Gastrocnemius medialis (tissue), 4 donors: Measurements from ENCODE around the gene TANC1. TPM values are rescaled to one million over a fixed set of nuclear protein-coding genes. Genes with fewer than 3 reads are reported as not detected.

Experiments
- ATAC-seq, 2 donors: fragments of 150-250 bp; one replicate each; pipeline ENCODE4 v1.9.1; 2016
- DNase-seq, 2 donors: peaks; one replicate each; pipeline ENCODE4 v3.0.0-alpha.2; 2019
- H3K27ac ChIP-seq, 4 donors: fragments of 200-600 bp; sonication (generic); 1 replicate in 1 of 4; 2 replicates in 3 of 4; pipeline ENCODE4 v1.5.1; 2016 to 2018; ENCODE audit warnings: mild to moderate bottlenecking in 2 of 4, moderate library complexity in 1 of 4
- H3K27me3 ChIP-seq, 3 donors: fragments of 200-600 bp; sonication (generic) in 2 of 3; 1 replicate in 1 of 3; 2 replicates in 2 of 3; pipeline versions ENCODE4 v1.5.1 to v1.6.0; 2016 to 2019; ENCODE audit warnings: mild to moderate bottlenecking in 1 of 3, moderate library complexity in 1 of 3
- H3K36me3 ChIP-seq, 2 donors: fragments of 200-600 bp; sonication (generic) in 1 of 2; one replicate each; pipeline ENCODE4 v1.5.1; 2017 to 2018
- H3K4me1 ChIP-seq, 2 donors: fragments of 200-600 bp; sonication (generic) in 1 of 2; one replicate each; pipeline ENCODE4 v1.5.1; 2016 to 2017; ENCODE audit warnings: mild to moderate bottlenecking in 2 of 2
- H3K4me3 ChIP-seq, 4 donors: fragments of 200-600 bp; sonication (generic) in 3 of 4; 1 replicate in 1 of 4; 2 replicates in 3 of 4; pipeline ENCODE4 v1.5.1; 2016 to 2019; ENCODE audit warnings: mild to moderate bottlenecking in 2 of 4
- H3K9me3 ChIP-seq, 3 donors: fragments of 200-600 bp; sonication (generic) in 2 of 3; 1 replicate in 1 of 3; 2 replicates in 2 of 3; pipeline ENCODE4 v1.5.1; 2016 to 2019
- POLR2A ChIP-seq, 2 donors: fragments of 450-650 bp; IDR thresholded peaks; one replicate each; pipeline ENCODE4 v1.6.1; 2017; ENCODE audit warnings: antibody characterized with exemption in 2 of 2, mild to moderate bottlenecking in 2 of 2, moderate library complexity in 2 of 2
- in situ Hi-C, 4 donors: fragments of 200-750 bp; cut with MboI; loops; one replicate each; pipeline versions ENCODE4 v1.15.0 to v1.8.0; 2017; ENCODE audit warnings: low sequenced_read_pairs in 4 of 4
- intact Hi-C: fragments of 100-400 bp; cut with DNase I; formaldehyde crosslinking; loops from one replicate; pipeline ENCODE4 v1.15.1; 2023; ENCODE audit warnings: low total_unique reads
- total RNA-seq, 4 donors: library from RNA; depleted of rRNA; stranded (reverse); fragments of >200 nt; gene quantifications; one replicate each; pipeline versions ENCODE4 v1.1.0 to v1.2.3, GENCODE V29; 2016
- TF ChIP-seq, protein P1 (sequence below), 5 experiments: fragments of 450-650 bp in 3 of 5; fragments of 200-600 bp in 2 of 5; sonication (generic) in 2 of 5; IDR thresholded peaks in 4 of 5; conservative IDR thresholded peaks in 1 of 5; 1 replicate in 4 of 5; 2 replicates in 1 of 5; pipeline ENCODE4 v1.5.1; 2016 to 2019; ENCODE audit warnings: antibody characterized with exemption in 5 of 5, mild to moderate bottlenecking in 3 of 5, moderate library complexity in 3 of 5

Gene TANC1
- total RNA-seq, 4 donors from 2014 or later, result 5.1 to 9.9 (median 5.4) TPM

DNA sequence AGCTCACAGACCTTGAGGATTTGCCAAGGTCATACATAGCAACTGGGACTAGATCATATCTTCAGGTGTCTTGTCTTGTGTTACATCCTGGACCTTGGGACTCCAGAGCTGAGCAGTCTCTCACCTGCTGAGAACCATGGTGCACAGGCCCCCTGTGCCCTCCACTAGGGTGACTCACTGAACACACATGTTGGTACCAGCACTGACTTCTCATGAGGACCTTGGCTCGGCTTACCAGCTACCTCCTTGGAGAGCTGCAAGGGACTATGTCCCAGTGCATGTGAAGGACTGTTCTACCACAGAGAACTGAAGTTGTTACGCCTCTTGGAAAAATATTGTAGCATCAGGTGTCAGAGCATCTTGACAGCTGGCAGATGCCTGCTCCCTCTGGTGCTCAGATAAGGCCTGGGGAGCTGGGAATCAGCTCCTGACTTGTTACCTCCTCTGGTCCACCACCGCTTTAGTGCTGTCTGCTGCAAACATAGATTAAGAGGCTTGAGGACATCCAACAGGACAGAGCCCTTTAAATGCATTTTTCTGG, 246.0 kb downstream of the TANC1 start:
- Histone ChIP-seq H3K4me3 (no peak overlapping the region), H3K9me3 (no peaks in the 10 kb centered on the region), H3K36me3 (no peaks in the 10 kb centered on the region), H3K27ac (no peak overlapping the region), H3K4me1 (no peaks in the 10 kb centered on the region), H3K27me3 (no peaks in the 10 kb centered on the region)
- in situ Hi-C loops (no loop called here), intact Hi-C loops (no loop called here)
- ATAC-seq (no peak), DNase-seq (no peak)
- TF ChIP-seq, protein P1, sequence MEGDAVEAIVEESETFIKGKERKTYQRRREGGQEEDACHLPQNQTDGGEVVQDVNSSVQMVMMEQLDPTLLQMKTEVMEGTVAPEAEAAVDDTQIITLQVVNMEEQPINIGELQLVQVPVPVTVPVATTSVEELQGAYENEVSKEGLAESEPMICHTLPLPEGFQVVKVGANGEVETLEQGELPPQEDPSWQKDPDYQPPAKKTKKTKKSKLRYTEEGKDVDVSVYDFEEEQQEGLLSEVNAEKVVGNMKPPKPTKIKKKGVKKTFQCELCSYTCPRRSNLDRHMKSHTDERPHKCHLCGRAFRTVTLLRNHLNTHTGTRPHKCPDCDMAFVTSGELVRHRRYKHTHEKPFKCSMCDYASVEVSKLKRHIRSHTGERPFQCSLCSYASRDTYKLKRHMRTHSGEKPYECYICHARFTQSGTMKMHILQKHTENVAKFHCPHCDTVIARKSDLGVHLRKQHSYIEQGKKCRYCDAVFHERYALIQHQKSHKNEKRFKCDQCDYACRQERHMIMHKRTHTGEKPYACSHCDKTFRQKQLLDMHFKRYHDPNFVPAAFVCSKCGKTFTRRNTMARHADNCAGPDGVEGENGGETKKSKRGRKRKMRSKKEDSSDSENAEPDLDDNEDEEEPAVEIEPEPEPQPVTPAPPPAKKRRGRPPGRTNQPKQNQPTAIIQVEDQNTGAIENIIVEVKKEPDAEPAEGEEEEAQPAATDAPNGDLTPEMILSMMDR (IDR thresholded peaks at IDR 0.05 in 4 of 5, conservative IDR thresholded peaks at IDR 0.05 in 1 of 5), result no peak
- no peak for TF ChIP-seq POLR2A (IDR thresholded peaks at IDR 0.05)

DNA sequence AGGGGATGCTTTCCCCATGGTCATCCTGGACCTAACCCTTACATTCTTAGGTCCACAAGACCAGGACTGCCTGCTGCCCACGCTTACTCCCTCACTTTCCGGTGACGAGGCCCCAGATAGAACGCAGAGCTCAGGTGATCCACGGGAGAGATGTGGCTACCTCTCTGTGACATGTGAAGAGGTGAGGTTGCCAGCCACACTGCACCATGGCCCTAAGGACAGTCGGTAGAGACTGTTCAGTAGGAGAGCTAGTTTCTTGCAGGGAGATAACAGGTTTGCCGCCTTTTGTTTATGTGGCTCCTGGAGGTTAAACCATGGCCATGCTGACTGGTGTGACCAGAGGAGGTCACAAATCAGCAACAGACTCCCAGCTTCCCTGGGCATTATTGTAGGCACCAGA, 246.7 kb downstream of the TANC1 start:
- DNase-seq (no peak), ATAC-seq (no peak)
- Histone ChIP-seq H3K4me1 (no peaks in the 10 kb centered on the region), H3K27me3 (no peaks in the 10 kb centered on the region), H3K9me3 (no peaks in the 10 kb centered on the region), H3K4me3 (no peak overlapping the region), H3K27ac (no peak overlapping the region), H3K36me3 (no peaks in the 10 kb centered on the region)
- no peak for TF ChIP-seq POLR2A (IDR thresholded peaks at IDR 0.05)
- TF ChIP-seq, protein P1 (IDR thresholded peaks at IDR 0.05 in 4 of 5, conservative IDR thresholded peaks at IDR 0.05 in 1 of 5), result no peak
- in situ Hi-C loops, result no loop called here
- intact Hi-C loops, result no loop called here

DNA sequence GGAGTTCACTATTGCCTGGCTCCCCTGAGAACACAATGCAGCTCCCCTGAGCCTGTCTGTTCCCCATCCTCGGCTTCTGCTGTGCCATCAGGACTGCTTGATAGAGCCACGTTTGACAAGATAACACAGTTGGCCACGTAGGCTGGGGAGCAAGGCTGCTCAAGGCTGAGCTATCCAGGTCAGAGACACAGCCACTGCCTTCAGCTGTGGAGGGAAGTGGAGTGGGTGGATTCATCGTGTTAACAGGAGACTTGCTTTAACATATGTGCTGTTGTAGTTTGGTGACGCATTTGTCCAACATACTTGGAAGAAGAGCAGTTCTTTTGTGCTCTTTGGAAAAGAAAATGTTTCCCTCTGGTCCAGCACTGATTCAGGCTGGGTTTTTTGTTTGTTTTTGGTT, 249.2 kb downstream of the TANC1 start:
- no peak overlapping the region for H3K27ac ChIP-seq
- no peaks in the 10 kb centered on the region for H3K27me3 ChIP-seq
- no peaks in the 10 kb centered on the region for H3K36me3 ChIP-seq
- no peak for TF ChIP-seq POLR2A (IDR thresholded peaks at IDR 0.05)
- TF ChIP-seq, protein P1 (IDR thresholded peaks at IDR 0.05 in 4 of 5, conservative IDR thresholded peaks at IDR 0.05 in 1 of 5), result no peak
- ATAC-seq, result no peak
- intact Hi-C loops, result no loop called here
- H3K4me1 ChIP-seq, result no peaks in the 10 kb centered on the region
- in situ Hi-C loops, result no loop called here
- no peak for DNase-seq
- no peak overlapping the region for H3K4me3 ChIP-seq
- no peaks in the 10 kb centered on the region for H3K9me3 ChIP-seq

DNA sequence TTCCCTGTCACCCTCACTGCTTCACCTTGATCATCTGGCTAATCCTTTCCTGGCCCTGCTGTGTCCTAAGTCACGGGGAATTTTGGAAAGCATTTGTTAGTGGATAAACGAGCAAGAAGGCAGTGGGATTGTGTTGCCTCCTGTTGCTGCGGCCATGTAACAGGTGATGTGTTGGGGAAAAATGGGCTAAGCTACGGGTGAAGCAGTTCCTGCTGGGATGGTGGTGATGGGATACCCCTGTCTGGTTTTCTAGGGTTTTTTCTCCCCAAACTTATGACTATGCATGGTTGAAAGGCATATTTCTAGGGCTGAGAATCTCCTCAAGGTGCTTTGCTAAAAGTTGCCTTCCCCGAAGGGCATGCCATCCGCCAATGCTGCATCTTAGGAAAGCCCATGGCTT, 249.9 kb downstream of the TANC1 start:
- DNase-seq (no peak), ATAC-seq (no peak)
- in situ Hi-C loops, result no loop called here

More for the DNA sequence above, 249.9 kb downstream of the TANC1 start:
- intact Hi-C loops, result no loop called here
- no peaks in the 10 kb centered on the region for H3K27me3 ChIP-seq
- H3K4me1 ChIP-seq, result no peaks in the 10 kb centered on the region
- H3K4me3 ChIP-seq, result no peak overlapping the region
- no peaks in the 10 kb centered on the region for H3K9me3 ChIP-seq
- H3K36me3 ChIP-seq, result no peaks in the 10 kb centered on the region
- no peak overlapping the region for H3K27ac ChIP-seq
- no peak for TF ChIP-seq POLR2A (IDR thresholded peaks at IDR 0.05)
- TF ChIP-seq, protein P1 (IDR thresholded peaks at IDR 0.05 in 4 of 5, conservative IDR thresholded peaks at IDR 0.05 in 1 of 5), result no peak
